NCI-H1092 treated with DMSO at 0.1 percent for 48 hours (cell line): ENCODE data around the gene MIS18BP1.
"Not testable (repeated sequence)": the region's sequence is repeated elsewhere in the genome, so short reads cannot be mapped to it uniquely, and the experiment has no call there.

Experiments
- DNase-seq: peaks from one replicate; lab custom pipeline; 2025; lab: John Stamatoyannopoulos, UW

Gene MIS18BP1

DNA sequence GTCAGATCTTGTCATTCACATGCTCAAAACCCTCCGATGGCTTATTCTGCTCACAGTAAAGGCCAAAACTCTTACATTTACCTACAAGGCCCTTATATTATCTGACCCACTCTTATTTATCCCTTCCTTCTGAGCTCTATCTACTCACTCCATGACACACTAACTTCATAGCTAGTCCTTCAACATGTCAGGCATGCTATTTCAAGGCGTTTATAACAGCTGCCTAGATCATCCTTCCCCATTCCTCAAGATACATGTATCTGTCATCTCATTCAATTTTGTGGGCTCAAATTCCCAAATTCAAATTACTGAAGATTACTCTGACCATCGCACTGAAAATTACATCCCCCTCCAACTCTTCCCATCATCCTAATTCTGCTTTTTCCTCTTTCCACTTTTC, 6.9 kb downstream of the MIS18BP1 start:
- no peak for DNase-seq

DNA sequence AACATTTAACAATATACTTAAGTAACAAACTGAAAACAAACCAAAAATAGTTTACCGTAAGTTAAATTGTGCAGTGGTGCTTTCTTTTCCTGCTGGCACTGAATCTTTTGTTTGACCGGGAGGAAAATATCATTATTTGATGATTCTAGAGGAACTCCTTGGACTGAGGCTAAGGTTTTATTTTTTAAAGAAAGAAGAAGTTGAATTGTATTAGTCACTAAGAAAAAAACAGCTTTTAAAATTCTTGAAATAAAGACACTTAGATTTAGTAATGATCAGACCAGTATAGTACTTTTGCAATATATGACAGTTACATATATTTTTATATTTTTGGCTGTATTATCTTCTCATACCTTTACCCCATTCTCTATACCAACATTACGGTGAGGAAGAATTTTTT, 10.3 kb downstream of the MIS18BP1 start:
- no peak for DNase-seq

DNA sequence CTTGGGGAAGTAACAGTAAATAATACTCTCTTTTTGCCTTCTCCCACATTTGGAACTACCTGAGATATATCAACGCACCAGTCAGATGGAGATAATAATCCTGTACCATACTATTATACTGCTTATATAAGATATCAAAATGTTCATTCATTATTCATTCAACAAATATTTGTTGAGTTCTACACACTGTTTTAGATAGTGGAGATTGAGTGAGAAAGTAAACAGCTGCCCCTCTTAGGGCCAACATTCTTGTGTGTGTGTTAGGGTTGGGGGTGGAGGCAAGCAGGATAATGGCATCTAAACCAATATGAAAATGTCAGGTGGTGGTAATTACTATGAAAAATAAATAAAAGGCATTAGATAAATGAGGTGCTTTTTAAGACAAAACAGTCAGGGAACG, 14.0 kb downstream of the MIS18BP1 start:
- no peak for DNase-seq

DNA sequence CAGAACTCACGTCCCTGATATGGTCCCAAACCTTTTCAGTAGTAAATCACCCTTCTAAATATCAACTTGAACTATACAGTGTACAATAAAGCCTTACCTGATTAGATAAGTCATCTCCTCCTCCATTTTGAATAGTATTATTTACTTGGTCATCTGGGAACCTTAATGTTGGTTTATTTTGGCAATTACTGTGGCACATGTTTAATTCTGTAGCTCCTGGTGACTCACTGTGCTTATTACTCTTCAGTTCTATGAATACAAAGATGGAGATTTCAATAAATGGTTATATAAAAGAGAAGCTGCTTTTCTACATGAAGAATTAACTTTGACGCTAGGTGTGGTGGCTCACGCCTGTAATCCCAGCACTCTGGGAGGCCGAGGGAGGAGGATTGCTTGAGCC, 25.4 kb downstream of the MIS18BP1 start:
- no peak for DNase-seq

DNA sequence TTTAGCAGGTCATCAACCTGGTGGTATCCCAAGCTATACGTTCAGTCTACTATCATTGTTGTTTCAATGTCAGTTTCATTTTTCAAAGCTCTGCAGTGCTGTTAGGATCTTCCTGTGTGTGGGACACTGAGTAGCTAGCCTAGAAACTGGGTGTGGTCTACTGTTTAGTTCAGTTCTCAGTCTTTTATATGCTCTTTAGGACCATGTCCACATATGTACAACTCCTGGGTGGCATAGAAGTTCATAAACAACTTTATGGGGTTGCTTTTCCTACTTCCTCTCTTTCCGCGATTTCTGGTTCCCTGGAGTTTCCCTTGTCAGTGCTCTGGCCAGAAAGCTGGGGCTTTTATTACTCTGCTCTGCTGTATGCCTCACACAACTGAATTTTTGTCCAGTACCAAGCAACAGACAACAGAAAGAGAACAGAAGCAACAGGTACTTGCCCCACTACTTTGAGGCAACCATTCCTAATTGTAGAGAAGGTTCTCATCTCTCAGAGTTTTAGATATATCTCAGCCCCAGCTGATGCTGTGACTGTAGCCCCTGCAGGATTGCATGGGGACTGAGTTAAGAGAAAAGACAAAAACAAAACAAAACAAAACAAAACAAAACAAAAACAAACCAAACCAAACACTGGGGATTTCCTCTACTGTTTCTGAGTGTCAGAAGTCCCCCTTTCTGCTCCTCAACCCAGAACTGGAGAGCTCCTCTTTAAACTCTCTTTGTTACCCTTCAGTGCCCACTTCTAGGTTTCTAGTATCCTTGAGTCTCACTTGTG, 30.3 kb downstream of the MIS18BP1 start:
- DNase-seq = no peak

DNA sequence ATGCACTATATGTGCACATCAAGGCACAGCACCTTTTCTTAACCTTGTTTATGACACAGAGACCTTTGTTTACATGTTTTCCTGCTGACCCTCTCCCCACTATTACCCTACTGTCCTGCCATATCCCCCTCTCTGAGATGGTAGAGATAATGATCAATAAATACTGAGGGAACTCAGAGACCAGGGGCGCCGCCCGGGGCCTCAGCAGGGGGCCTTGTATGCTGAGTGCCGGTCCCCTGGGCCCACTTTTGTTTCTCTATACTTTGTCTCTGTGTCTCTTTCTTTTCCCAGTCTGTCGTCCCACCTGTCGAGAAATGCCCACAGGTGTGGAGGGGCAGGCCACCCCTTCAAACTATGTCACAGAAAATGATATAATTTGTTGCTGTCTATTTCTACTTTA, 38.7 kb downstream of the MIS18BP1 start:
- DNase-seq = not testable (repeated sequence)

DNA sequence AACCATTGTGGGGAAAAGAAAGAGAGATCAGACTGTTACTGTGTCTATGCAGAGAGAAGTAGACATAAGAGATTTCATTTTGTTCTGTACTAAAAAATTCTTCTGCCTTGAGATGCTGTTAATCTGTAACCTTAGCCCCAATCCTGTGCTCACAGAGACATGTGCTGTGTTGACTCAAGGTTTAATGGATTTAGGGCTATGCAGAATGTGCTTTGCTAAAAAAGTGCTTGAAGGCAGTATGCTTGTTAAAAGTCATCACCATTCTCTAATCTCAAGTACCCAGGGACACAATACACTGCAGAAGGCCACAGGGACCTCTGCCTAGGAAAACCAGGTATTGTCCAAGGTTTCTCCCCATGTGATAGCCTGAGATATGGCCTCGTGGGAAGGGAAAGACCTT, 39.3 kb downstream of the MIS18BP1 start:
- not testable (repeated sequence) for DNase-seq

DNA sequence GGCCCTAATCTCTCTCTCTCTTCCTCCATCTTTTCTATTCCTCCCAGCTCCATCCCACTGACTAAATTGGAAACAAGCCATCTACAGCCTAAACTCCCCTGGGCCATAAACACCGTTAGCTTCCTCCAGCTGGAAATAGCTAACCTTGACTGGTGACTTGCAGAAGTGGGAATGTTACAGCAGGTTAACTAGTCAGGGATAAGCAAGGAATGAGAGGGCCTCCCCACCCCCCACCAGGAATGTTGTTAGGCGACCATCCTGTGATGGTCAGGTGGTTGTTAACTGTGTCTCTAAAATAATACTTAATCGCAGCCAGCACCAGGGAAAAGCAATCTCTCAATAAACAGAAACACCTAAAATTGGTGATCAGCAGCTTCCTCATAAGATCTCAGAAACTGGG, 40.8 kb downstream of the MIS18BP1 start:
- no peak for DNase-seq

DNA sequence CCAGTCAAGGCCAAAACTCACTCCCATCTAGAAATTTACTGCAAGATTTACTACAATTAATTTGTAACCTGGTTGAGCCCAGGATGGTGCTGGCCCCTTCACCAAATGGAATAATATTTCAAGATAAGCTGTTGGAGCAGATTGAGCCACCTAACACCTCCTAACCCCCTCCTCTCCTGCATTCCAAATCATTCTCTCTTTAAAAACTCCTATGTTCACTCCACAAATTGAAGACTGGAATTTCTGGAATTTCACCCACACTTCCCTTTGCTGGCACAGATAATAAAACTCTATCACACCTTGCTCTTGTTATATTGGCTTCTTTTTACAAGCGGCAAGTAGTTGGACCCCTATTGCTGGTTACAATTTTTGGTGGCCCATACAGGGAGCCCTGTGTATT, 41.7 kb downstream of the MIS18BP1 start:
- no peak for DNase-seq

DNA sequence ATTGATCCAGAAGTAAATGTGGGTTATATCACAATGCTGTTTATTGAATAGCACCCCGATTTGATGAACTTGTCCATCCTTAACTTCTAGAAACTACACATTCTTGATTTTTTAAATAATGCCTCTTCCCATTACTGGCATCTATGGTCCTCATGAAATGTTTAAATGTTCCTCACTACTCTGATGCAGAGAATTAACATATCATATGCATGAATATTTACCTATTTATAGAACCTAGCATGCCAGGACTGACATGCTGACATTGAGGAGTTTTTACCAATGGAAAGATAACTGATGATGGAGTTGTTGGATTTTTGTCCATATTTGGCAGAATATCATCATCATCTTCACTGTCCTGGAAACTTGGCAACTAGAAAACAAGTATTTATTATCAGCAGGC, 42.8 kb downstream of the MIS18BP1 start:
- DNase-seq = no peak

DNA sequence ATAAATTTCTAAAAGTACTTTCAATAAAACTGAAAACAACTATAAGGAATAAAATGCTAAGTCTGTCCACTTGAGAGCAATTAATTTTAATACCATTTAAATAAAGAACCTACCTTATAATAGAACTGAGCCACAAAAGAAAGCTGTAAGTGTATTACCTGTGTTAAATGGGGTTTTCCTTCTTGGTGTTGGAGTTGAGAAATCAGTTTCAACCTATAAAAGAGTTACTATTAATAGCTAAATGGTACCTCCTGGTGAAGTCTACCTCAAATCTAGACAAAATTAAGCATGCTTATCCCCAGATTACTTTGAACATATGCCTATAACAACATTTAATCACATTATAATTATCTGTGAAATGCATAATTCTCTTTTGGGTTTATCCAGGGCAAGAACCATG, 48.8 kb downstream of the MIS18BP1 start:
- no peak for DNase-seq

DNA sequence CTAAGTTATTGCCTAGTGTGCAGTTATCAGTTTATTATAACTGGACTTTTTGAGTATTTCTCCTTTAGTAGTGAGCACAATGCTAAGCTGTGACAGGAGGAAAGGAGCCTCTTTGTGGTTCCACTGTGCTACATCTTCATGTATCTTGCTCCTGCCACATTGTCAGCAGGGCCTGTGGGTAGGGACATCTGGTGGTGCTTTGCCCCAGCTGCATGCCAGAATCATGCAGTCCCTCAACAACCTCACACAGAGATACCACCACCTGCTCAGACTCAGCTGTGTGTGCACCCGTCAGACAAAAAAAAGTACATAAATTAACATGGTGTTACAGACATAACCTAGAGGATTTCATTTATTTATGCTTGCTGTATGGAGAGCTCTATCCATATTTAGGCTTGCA, 51.1 kb downstream of the MIS18BP1 start:
- DNase-seq = no peak

DNA sequence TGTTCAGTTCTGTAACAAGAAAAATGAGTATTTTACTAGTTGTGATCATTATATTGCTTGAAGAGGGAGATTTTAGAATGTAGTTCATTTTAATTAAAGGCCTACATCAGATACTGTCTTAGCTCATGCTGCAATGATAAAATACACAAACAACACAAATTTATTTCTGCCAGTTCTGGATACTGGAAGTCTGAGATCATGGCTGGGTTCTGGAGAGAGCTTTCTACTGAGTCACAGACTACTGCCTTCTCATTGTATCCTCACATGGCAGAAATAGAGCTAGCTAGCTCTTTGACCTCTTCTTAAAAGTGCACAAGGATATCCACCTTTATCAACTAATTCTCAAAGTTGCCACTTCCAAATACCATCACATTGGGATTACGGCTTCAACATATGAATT, 53.8 kb downstream of the MIS18BP1 start:
- DNase-seq = no peak

DNA sequence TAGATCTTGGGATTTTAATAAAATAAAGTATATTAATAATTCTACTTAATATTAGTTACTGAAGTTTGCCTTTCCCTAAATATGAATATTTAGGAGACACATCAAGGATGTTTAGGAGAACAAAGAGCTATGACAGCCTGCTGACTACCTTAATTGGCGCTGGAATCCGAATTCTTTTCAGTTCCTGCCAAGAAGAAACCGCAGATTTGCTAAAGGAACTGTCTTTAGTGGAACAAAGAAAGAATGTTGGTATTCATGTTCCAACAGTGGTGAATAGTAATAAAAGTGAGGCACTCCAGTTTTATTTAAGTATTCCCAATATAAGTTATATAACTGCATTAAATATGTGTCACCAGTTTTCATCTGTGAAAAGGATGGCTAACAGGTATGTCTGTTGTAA, 54.5 kb downstream of the MIS18BP1 start:
- DNase-seq = no peak

DNA sequence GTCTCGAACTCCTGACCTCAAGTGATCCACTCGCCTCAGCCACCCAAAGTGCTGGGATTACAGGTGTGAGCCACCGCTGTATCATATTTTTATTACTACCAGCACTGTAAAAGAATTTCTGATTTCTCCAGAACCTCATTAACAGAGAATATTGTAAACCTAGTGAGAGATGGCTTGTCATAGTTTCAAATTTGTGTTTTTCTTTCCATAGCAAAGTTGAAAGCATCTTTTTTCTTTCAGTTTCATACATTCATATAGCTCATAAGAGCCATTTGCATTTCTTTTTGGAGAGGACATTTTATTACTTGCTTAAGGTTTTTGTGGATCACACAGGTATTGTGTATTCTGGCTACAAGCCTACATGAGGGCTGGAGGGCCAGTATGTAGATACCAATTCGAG, 58.0 kb downstream of the MIS18BP1 start:
- no peak for DNase-seq

DNA sequence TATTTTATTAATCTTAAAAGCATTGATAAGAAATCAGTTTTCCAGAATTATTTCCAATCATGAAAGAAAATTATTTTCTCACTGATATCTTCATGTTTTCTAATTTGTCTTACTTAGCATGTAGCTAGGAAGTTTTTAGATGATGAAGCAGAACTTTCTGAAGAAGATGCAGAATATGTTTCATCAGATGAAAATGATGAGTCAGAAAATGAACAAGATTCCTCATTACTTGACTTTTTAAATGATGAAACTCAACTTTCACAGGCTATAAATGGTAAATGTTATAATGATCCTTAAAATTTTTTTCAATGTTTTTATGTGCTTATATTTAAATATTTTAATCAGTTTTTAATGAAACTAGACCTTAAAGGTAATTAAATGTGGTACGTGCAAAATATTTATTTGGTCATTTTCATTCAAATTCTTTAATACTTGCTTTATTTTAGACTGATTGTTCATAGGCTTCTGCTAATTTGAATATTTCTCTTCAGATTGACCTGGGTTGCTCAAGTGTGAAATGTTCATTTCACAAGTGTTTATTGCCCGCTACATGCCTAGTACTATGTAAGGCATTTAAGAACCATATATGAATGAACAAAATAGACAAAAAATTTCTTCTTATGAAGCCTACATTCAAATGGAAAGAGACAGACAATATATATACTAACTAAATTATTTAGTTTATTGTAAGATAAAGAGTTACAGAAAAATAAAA, 67.7 kb downstream of the MIS18BP1 start:
- DNase-seq = no peak

DNA sequence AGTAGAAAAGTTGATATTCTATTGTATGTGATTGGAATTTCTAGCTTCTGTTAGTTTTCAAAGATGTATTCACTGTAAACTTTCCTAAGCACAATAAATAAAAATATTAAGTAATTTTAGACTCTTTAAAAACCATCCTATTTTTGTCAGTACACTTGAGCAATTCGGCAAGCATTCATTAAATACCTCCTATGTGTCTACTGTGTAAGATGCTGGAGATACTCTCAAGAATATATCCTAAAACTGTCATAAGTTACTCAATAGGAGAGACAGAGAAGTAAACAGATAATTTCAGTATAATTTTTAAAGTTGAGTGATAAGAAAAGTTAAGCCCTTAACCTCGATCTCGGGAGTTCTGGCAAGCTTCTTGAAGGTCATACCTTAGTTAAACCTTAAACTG, 71.2 kb downstream of the MIS18BP1 start:
- no peak for DNase-seq

DNA sequence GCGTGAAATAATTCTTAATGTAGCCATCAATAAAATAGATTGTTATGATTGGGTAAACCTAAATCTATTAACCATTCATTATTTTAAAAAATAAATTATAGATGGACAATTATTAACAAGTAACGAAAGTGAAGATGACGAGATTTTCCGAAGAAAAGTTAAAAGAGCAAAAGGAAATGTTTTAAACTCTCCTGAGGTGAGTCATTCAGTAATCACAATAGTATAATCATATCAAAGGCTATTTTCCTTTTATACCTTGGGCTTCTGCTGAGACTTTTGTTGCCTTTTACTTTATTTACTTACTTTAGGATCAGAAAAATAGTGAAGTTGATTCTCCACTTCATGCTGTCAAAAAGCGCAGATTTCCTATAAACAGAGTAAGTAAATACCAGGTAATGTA, 71.7 kb downstream of the MIS18BP1 start:
- no peak for DNase-seq

DNA sequence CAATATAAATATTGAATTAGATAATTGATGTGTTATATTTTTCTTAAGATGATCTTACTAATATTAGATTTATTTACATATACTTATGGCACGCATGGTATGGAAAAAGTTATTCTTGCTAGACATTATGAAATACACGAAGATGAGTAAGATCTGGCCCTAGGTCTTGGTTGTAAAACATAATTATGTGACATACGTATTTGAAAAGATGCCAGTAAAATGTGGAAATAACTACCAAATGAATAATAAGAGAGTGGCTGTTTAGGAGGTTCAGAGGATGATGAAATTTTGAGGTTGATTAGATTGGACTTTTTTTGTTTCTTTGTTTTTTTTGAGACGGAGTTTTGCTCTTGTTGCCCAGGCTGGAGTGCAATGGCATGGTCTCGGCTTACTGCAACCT, 75.9 kb downstream of the MIS18BP1 start:
- DNase-seq = no peak

DNA sequence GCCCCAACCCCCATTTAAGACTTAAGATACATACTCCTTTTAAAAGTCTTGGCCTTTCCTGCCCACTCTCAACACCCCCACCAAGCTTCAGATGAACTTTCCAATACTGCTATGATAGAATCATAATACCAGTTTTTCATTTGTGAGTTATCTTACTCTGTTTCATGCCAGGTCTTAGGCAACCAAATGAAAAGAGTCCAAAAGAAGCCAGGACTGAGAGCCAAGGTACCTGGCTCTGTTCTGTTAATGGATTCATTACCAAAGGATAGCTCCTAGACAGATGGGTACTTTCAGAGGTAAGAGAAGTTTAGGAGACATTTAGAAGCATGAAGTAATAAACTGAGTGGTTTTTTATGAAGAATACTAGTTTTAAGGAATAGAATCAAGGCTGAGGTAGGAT, 83.1 kb downstream of the MIS18BP1 start:
- no peak for DNase-seq

DNA sequence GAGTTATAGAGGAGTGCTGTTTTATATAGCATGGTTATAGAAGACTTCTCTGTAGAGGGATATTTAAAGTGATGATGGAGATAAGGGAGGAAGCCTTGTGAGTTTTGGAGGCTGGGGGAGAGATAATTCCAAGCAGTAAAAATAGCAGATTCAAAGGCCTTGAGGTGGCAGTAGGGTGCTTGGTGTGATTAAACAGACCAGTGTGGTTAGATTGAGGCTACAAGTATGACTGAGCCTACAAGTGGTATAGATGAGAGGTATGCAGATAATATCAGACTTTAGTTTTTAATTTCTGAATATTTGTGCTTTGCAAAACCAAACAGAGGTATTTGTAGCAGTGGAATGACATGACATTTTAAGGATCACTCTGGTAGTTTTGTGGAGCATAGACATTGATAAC, 96.9 kb downstream of the MIS18BP1 start:
- no peak for DNase-seq
